Sciatic nerve (tissue), 2 donors: ENCODE data around the gene ETV3L. TPM values are rescaled to one million over a fixed set of nuclear protein-coding genes. Genes with fewer than 3 reads are reported as not detected.
A peak's percentile ranks its signal among the peaks of the same experiment; 100 is the strongest.

Experiments used
- ATAC-seq: fragments of 200-7000 bp; cut with Tn5 transposase; one replicate; pipeline ENCODE4 v1.9.1; 2020; ENCODE audit warnings: mild to moderate bottlenecking, moderate library complexity
- DNase-seq: peaks from one replicate; pipeline ENCODE4 v3.0.0-alpha.2; 2020; ENCODE audit warnings: low spot score
- intact Hi-C: fragments of 100-400 bp; cut with DNase I; formaldehyde crosslinking; loops from one replicate; pipeline ENCODE4 v1.14.2; 2022
- total RNA-seq: library from RNA; stranded (reverse); fragmentation: NEBNext Ultra II Directional; extraction: Animal tissue kit (Norgen Biotek cat#: 25700); gene quantifications from one replicate; pipeline ENCODE4 v1.2.1, GENCODE V29; 2021
- donor health status: DM: no; HTN: no; CAD: no.
- donor health status: DM: no; HTN: no; CAD: no.

ETV3L gene
- not detected for total RNA-seq

GRCh38 chr1:157099633-157100009 lies at the start of gene ETV3L:
ETV3L (minus strand) TSS chr1:157099808; CDS start chr1:157099523, 285 bp downstream.
- intact Hi-C loops = no loop called here
- ATAC-seq (no peak), DNase-seq (peak; percentile 58)

- intact Hi-C loops = no loop called here
- ATAC-seq (no peak), DNase-seq (no peak)
Measured at GRCh38 chr1:157147906-157148700, 48.5 kb upstream of the ETV3L start.

DNA sequence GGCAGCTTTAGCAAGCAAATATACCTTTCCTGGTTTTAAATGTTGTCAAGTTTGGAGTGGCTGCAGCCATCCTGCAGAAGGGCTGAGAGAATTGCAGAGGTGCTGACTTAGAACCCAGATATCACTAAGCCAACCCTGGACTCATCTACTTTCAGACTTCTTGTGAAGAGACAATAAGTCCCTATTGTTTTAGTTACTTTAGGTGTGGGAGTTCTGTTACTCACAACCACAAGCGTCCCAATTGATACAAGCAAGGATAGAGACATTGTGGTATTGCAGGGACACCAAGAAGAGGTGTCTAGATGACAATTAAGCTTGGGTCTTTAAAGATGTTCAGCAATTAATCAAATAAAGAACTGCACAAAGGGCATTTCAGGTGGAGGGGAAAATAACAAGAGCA lies 47.4 kb upstream of the ETV3L start:
- no peak for DNase-seq
- intact Hi-C loops = no loop called here
- no peak for ATAC-seq

GRCh38 chr1:157146244-157146643 lies 46.6 kb upstream of the ETV3L start:
- ATAC-seq (no peak), DNase-seq (no peak)
- intact Hi-C loops = no loop called here

DNA sequence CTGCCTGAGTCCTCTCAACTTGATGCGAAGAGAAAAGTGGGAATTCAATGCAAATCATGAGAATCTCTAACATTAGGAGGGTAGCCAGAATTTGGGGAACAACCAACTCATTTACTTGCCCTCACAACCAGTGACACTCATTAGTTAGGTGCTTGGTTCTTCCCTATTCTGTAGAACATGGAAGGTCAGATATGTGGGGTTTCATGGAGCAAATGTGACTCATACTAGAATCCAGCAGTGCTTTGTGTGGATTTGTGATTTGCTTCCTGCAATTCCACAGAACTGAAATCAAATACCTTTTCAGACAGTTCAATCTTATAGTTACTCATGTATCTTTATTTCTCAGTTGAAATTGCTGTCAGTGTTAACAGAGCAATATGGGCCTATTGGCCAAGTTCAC lies 45.5 kb upstream of the ETV3L start:
- intact Hi-C loops = no loop called here

GRCh38 chr1:157144509-157144908 lies 44.9 kb upstream of the ETV3L start:
- intact Hi-C loops = no loop called here

More for the DNA sequence above, 45.5 kb upstream of the ETV3L start:
- DNase-seq (no peak), ATAC-seq (no peak)

DNA sequence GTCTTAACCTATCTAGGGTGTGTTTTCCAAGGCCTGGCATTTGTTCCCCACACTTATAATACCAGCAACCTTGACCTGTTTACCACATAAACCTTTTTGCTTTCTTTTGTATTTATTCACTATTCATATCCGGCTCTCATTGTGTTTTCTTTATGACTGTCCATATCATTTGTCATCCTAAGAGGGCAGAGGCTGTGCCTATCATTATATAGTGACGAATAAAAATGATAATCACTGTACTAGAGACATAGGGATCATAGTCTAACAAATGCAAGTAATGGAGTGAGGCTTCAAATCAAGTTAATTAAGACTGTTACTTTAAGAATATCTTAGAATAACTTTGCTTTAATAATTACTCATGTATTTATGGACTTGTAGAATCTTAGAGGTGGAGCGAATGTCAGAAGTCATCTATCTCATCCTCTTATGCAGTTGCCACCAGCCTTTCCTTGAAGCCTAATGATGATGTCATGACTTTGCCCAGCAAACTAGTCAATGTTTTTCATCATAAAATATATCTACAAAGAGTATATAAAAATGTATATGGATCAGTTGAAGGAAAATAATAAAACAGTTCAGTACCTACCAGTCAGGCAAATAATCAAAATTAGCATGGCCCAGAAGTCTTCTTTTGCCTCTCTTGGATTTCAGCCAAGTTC lies 43.3 kb upstream of the ETV3L start:
- DNase-seq (no peak), ATAC-seq (no peak)
- intact Hi-C loops = no loop called here

More at GRCh38 chr1:157144509-157144908, 44.9 kb upstream of the ETV3L start:
- ATAC-seq (no peak), DNase-seq (no peak)

GRCh38 chr1:157142201-157142600 lies 42.6 kb upstream of the ETV3L start:
- DNase-seq (no peak), ATAC-seq (no peak)
- intact Hi-C loops = no loop called here

- ATAC-seq = no peak
- no peak for DNase-seq
- intact Hi-C loops = no loop called here
Measured at GRCh38 chr1:157141212-157141855, 41.7 kb upstream of the ETV3L start.

- intact Hi-C loops = no loop called here
- ATAC-seq = no peak
- no peak for DNase-seq
Measured at GRCh38 chr1:157140063-157140588, 40.5 kb upstream of the ETV3L start.

DNA sequence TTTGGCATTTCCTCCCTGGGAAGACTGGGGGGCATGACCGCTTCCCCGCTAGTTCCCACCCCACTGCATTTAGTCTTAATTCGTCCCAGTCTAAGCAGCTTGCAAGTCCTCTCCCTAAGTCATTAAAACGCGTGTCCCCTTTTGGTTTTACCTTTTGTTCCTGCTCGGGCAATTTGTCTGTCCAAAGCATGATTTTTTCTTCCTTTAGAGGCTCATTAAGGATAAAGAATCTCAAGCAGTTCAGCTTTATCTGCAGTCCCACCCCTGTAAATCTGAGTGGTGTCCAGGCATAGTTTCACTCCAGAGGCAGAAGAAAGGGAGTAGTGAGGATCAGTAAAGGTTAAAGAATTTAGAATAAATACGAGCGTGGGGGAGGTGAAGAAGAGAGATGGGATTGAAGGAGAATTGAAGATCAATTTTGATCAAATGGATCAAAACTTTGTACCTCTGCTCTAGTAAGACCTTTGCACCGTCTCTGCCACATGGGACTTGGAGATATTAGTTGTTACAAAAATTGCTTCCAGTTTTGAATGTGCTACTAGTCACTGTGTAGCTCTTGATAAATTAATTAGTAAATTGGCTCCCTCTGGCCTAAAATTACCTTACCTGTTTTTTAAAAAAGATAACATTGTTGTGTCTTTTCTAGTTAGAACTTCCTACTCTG lies 39.6 kb upstream of the ETV3L start:
- intact Hi-C loops = no loop called here
- DNase-seq = no peak
- peak; percentile 13 for ATAC-seq

GRCh38 chr1:157138220-157139051 lies 38.8 kb upstream of the ETV3L start, which contains the start of gene ETV3:
ETV3 (minus strand) TSS chr1:157138395; CDS start chr1:157136352, 2,043 bp downstream.
- ATAC-seq (peak; percentile 99), DNase-seq (peak; percentile 93)
- intact Hi-C loops = no loop called here

- intact Hi-C loops = no loop called here
- DNase-seq (no peak), ATAC-seq (peak; percentile 47)
Measured at GRCh38 chr1:157137408-157138219, 38.0 kb upstream of the ETV3L start.

DNA sequence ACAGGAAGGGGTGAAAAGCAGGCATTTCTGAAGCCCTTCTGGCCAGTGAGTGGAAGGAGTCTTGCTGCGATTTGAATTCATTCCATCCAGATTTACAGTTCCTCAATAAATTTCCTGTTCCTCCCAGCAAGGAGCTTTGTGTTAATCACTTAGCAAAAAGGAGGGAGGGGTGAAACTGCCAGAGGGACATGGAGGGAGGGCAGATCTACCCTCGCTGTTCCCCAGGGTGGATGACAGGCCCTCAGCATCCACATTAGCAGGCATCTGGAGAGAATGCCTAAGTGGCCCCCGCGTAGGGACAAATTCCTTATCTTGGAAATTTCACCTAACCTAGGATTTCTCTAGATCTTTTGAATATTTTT lies 37.4 kb upstream of the ETV3L start:
- DNase-seq = no peak
- intact Hi-C loops = no loop called here
- no peak for ATAC-seq

- ATAC-seq (no peak), DNase-seq (no peak)
- intact Hi-C loops = no loop called here
Measured at GRCh38 chr1:157136133-157136532, 36.5 kb upstream of the ETV3L start.

GRCh38 chr1:157135646-157136045 lies 36.0 kb upstream of the ETV3L start:
- DNase-seq (no peak), ATAC-seq (no peak)
- intact Hi-C loops = no loop called here

- DNase-seq (no peak), ATAC-seq (no peak)
- intact Hi-C loops = no loop called here
Measured at GRCh38 chr1:157135070-157135469, 35.5 kb upstream of the ETV3L start.

DNA sequence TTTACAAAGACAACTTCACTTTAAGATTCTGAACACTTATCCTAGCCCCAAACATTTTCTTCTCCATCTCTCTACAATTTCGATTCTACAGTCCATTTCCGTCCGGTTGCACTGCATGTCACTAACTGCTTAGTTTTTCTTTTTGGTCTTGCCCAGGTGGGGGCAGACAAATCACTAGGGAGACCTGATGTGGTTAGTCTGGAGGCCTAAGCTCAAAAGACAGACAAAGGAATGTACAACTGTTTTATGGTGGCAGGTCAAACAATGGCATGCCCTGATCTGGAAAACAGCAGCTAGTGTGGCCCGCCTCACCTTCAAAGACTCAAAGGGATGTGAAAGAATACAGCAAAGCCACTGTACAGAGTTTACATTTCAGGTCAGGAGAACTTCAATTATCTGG lies 34.8 kb upstream of the ETV3L start:
- DNase-seq (no peak), ATAC-seq (no peak)
- intact Hi-C loops = no loop called here
